Stimulated activated naive CD8-positive, alpha-beta T cell treated with anti-CD3 and anti-CD28 coated beads, Interleukin-15, Interleukin-2, amounts not matched to agents 100 ng/mL and 50 ng/mL, for 24 hours (primary cell): ENCODE data around the gene NAA38.

Source experiments
- H3K27ac Mint-ChIP-seq: one replicate; pipeline ENCODE4 v1.8.0; 2021; ENCODE audit warnings: mild to moderate bottlenecking, mixed read lengths
- H3K27me3 Mint-ChIP-seq: one replicate; pipeline ENCODE4 v1.8.0; 2021; ENCODE audit warnings: mixed read lengths
- H3K36me3 Mint-ChIP-seq: one replicate; pipeline ENCODE4 v1.8.0; 2021; ENCODE audit warnings: low read depth, mixed read lengths
- H3K4me1 Mint-ChIP-seq: one replicate; pipeline ENCODE4 v1.8.0; 2021; ENCODE audit warnings: low read depth, mixed read lengths
- H3K4me3 Mint-ChIP-seq: one replicate; pipeline ENCODE4 v1.8.0; 2021; ENCODE audit warnings: mild to moderate bottlenecking, mixed read lengths
- H3K9me3 Mint-ChIP-seq: one replicate; pipeline ENCODE4 v1.8.0; 2021; ENCODE audit warnings: mixed read lengths

Gene NAA38, protein sequence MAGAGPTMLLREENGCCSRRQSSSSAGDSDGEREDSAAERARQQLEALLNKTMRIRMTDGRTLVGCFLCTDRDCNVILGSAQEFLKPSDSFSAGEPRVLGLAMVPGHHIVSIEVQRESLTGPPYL

DNA sequence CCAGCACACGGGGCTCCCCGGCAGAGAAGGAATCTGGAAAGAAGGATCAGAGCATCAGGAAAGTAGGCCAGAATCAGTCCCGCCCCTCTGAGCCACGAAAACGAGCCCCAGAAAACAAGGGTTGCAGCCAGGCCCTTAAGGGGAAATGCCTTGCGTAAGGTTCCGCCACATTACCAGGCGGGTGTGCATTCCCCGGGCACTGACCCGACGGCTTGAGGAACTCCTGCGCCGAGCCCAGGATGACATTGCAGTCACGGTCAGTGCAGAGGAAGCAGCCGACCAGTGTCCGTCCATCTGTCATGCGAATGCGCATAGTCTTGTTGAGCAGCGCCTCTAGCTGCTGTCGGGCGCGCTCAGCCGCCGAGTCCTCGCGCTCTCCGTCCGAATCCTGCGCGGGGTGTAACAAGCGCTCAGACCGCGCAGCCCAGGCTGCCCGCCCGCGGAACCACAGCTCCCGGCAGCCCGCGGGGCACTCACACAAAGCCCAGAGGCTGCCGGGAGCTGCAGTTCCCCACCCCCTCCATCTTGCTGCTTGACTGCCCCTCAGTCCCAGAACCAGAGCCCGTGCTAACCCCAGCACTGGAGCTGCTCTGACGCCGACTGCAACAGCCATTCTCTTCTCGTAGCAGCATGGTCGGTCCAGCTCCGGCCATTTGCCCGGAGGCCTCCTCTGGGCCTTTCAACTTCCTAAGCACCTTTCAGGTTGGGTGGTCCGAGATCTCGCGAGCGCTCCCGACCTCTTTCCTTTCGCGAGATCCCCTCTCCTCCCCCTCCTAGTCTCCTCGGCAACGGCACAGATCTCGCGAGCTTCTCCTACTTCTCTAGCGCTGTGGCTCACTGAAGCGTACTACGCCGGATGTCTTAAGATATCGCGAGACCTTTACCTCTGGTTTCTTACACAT, at the start of gene NAA38:
NAA38 (minus strand) TSS at position 749 of the 902 bp plus-strand sequence; CDS start at position 653, 96 bp downstream.
- H3K36me3 Mint-ChIP-seq: peaks cover 35% of the 10 kb centered on the region
- H3K9me3 Mint-ChIP-seq: no peaks in the 10 kb centered on the region
- H3K27me3 Mint-ChIP-seq: no peaks in the 10 kb centered on the region
- H3K4me3 Mint-ChIP-seq: no peak within 1 kb of the TSS
- H3K27ac Mint-ChIP-seq: no peak within 1 kb of the TSS
- H3K4me1 Mint-ChIP-seq: peaks cover 21% of the 10 kb centered on the region

DNA sequence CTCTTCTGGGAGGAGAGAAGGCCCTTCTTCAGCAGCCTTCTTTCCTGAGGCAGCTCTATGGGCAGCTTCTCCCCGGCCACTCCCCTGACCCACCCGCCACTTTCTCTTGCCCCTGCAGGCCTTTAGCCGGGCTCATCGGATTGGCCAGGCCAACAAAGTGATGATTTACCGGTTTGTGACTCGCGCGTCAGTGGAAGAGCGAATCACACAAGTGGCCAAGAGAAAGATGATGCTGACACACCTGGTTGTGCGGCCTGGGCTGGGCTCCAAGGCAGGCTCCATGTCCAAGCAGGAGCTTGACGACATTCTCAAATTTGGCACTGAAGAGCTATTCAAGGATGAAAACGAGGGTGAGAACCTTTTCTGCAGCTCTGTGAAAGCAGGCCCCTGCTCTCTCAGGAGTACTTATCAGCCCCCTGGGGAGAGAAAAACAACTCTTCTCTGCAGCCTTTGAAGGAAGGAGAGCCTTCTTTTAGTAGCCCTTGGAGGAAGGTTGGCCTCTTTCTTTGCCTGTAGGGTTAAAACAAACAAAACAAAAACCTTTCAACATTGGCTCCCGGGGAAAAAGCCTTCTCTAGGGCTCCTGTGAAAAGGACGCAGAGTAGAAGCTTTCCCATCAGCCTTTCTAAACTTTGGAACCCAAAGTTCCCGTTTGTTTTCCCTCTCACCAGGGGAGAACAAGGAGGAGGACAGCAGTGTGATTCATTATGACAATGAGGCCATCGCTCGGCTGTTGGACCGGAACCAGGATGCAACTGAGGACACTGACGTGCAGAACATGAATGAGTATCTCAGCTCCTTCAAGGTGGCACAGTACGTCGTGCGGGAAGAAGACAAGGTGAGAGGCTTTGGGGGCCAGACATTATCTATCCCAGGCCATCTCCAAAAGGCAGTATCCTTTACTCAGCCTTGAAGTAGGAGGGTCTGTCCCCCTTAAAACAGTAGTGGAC, 46.1 kb upstream of the NAA38 start:
- H3K4me1 Mint-ChIP-seq: no peaks in the 10 kb centered on the region
- H3K36me3 Mint-ChIP-seq: peaks cover 71% of the 10 kb centered on the region
- no peak overlapping the region for H3K4me3 Mint-ChIP-seq
- H3K27ac Mint-ChIP-seq: no peak overlapping the region
- no peaks in the 10 kb centered on the region for H3K27me3 Mint-ChIP-seq
- H3K9me3 Mint-ChIP-seq: no peaks in the 10 kb centered on the region

DNA sequence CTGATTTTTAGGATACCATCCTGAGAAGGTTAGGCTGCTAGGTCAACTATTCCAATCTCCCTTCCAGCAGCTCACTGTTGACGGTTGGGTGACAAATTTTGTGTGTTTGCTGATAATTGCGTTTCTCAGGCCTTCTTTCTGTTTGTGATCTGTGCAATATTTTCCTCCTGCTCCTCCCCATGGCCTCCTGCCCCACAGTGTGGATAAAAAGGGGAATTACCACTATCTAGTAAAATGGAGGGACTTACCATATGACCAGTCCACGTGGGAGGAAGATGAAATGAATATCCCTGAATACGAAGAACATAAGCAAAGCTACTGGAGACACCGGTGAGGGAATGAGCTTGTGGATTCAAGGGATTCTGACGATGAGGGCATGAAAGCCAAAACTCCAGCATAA, 40.4 kb upstream of the NAA38 start:
- H3K9me3 Mint-ChIP-seq: no peaks in the 10 kb centered on the region
- no peaks in the 10 kb centered on the region for H3K27me3 Mint-ChIP-seq
- peak overlapping the region; percentile 7 for H3K4me3 Mint-ChIP-seq
- peak overlapping the region; percentile 88 for H3K27ac Mint-ChIP-seq
- H3K4me1 Mint-ChIP-seq: peaks cover 13% of the 10 kb centered on the region
- peaks cover 76% of the 10 kb centered on the region for H3K36me3 Mint-ChIP-seq

GRCh38 chr17:7897090-7897489, 39.7 kb upstream of the NAA38 start:
- H3K36me3 Mint-ChIP-seq: peaks cover 73% of the 10 kb centered on the region
- H3K9me3 Mint-ChIP-seq: no peaks in the 10 kb centered on the region
- H3K4me3 Mint-ChIP-seq: no peak overlapping the region
- H3K4me1 Mint-ChIP-seq: peaks cover 13% of the 10 kb centered on the region
- no peaks in the 10 kb centered on the region for H3K27me3 Mint-ChIP-seq
- peak overlapping the region; percentile 88 for H3K27ac Mint-ChIP-seq

- no peaks in the 10 kb centered on the region for H3K9me3 Mint-ChIP-seq
- H3K4me3 Mint-ChIP-seq: no peak overlapping the region
- no peaks in the 10 kb centered on the region for H3K27me3 Mint-ChIP-seq
- H3K4me1 Mint-ChIP-seq: peaks cover 17% of the 10 kb centered on the region
- H3K27ac Mint-ChIP-seq: peak overlapping the region; percentile 13
- H3K36me3 Mint-ChIP-seq: peaks cover 82% of the 10 kb centered on the region
Measured at GRCh38 chr17:7894866-7895265, 37.5 kb upstream of the NAA38 start.

DNA sequence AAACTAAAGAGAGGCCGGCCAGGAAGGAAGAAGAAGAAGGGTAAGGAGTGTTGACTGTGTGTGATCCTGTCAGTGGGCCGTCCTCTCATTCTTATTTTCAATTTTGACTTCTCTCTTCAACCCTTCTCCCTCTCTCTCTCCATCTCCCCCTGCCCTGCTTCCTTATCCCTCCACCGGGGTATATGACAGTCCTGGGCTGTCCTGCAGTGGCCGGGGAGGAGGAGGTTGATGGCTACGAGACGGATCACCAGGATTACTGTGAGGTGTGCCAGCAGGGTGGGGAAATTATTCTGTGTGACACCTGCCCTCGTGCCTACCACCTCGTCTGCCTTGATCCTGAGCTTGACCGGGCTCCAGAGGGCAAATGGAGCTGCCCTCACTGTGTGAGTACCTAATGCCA, 36.9 kb upstream of the NAA38 start:
- H3K36me3 Mint-ChIP-seq: peaks cover 81% of the 10 kb centered on the region
- H3K27me3 Mint-ChIP-seq: no peaks in the 10 kb centered on the region
- H3K27ac Mint-ChIP-seq: no peak overlapping the region
- peaks cover 17% of the 10 kb centered on the region for H3K4me1 Mint-ChIP-seq
- H3K9me3 Mint-ChIP-seq: no peaks in the 10 kb centered on the region
- H3K4me3 Mint-ChIP-seq: no peak overlapping the region

- no peaks in the 10 kb centered on the region for H3K9me3 Mint-ChIP-seq
Measured at GRCh38 chr17:7893187-7893880, 36.0 kb upstream of the NAA38 start.

GRCh38 chr17:7889166-7889955, 32.0 kb upstream of the NAA38 start:
- H3K9me3 Mint-ChIP-seq: no peaks in the 10 kb centered on the region
- peaks cover 41% of the 10 kb centered on the region for H3K36me3 Mint-ChIP-seq
- H3K27me3 Mint-ChIP-seq: no peaks in the 10 kb centered on the region
- H3K4me1 Mint-ChIP-seq: peaks cover 4% of the 10 kb centered on the region
- no peak overlapping the region for H3K4me3 Mint-ChIP-seq
- H3K27ac Mint-ChIP-seq: no peak overlapping the region

More at GRCh38 chr17:7893187-7893880, 36.0 kb upstream of the NAA38 start:
- H3K27me3 Mint-ChIP-seq: no peaks in the 10 kb centered on the region
- no peak overlapping the region for H3K4me3 Mint-ChIP-seq
- peaks cover 17% of the 10 kb centered on the region for H3K4me1 Mint-ChIP-seq
- H3K36me3 Mint-ChIP-seq: peaks cover 72% of the 10 kb centered on the region
- H3K27ac Mint-ChIP-seq: peak overlapping the region; percentile 23

DNA sequence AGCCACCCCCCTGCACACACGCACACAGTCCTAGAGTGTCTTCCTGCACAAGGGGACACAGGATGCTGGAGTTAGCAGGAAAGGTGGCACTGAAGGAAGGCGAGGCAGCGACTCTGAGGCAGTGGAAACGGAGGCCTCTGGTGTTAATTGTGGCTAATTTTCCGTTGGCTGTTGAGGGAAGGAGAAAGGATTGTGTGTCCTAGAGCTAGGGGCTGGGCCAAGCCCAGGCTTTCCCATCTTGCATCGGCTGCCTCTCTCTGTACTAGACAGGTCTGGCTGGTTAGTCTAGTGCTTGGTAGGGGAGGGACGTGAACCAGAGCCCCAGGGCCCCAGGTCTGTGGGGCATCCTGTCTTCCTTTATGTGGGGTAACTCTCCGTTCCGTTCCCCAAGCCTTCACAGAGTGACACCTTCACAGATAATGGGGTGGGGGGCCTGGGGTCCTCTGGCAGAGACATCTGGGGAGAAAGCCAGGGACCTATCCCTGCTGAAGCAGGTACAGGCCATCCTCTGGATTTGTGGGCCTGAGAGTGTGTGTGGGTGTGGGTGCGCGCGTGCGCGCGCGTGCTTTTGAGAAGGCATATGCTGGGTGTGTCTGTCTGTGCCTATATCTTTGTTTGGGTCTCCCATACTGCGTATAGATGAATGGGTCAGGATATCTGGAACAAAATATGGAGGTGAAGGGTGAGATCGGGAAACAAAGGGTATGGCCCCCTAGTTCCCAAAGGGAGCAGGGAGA, 31.0 kb upstream of the NAA38 start, which contains the start of gene CHD3:
CHD3 (plus strand) TSS at position 606 of the 737 bp plus-strand sequence. CDS start 212 bp downstream, outside the sequence.
- H3K9me3 Mint-ChIP-seq: no peaks in the 10 kb centered on the region
- H3K4me1 Mint-ChIP-seq: peaks cover 4% of the 10 kb centered on the region
- no peaks in the 10 kb centered on the region for H3K27me3 Mint-ChIP-seq
- peaks cover 31% of the 10 kb centered on the region for H3K36me3 Mint-ChIP-seq
- H3K27ac Mint-ChIP-seq: no peak within 1 kb of the TSS
- no peak within 1 kb of the TSS for H3K4me3 Mint-ChIP-seq

- Mint-ChIP-seq H3K27me3 (no peaks in the 10 kb centered on the region), H3K4me1 (peaks cover 4% of the 10 kb centered on the region), H3K36me3 (peaks cover 28% of the 10 kb centered on the region), H3K9me3 (no peaks in the 10 kb centered on the region), H3K4me3 (no peak overlapping the region), H3K27ac (no peak overlapping the region)
Measured at GRCh38 chr17:7887482-7888183, 30.3 kb upstream of the NAA38 start.

DNA sequence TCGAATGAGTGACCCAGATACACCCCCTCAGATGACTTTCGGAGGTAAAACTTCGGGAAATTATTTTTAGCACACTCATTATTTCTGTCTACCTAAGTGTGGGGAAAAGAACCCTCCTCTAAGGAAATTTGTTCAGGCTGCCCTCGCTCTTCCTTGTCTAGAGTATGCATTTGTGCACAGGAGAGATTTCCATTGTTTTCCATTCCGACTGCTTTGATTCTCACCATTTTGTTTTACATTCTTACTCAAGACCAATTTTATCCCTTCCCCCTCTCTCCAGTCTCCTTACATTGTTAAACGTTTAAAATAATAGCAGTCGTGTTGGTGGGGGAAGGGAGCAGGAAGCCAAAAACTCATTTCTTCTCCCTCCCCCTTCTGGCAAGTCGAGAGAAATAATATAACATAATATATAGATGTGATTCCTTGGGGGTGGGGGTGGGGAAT, 29.7 kb upstream of the NAA38 start:
- Mint-ChIP-seq H3K4me1 (peaks cover 4% of the 10 kb centered on the region), H3K9me3 (no peaks in the 10 kb centered on the region), H3K27ac (no peak overlapping the region), H3K4me3 (no peak overlapping the region), H3K27me3 (no peaks in the 10 kb centered on the region), H3K36me3 (peaks cover 26% of the 10 kb centered on the region)

GRCh38 chr17:7886227-7887037, 29.1 kb upstream of the NAA38 start:
- Mint-ChIP-seq H3K9me3 (no peaks in the 10 kb centered on the region), H3K4me3 (no peak overlapping the region), H3K27me3 (no peaks in the 10 kb centered on the region), H3K27ac (no peak overlapping the region), H3K4me1 (peaks cover 4% of the 10 kb centered on the region), H3K36me3 (peaks cover 20% of the 10 kb centered on the region)
